HG02852 (cell line): Measurements from ENCODE around the gene REM2.
"Not testable (repeated sequence)": the region's sequence is repeated elsewhere in the genome, so short reads cannot be mapped to it uniquely, and the experiment has no call there.

Experiments
- ATAC-seq: cut with Tn5 transposase; IDR thresholded peaks from one replicate; pipeline ENCODE4 v1.9.1; 2021; ENCODE audit warnings: mild to moderate bottlenecking, moderate library complexity; ENCODE audit not compliant: unreplicated experiment

Gene REM2

GRCh38 chr14:22847661-22848341 is 35.2 kb upstream of the REM2 start:
- ATAC-seq, result no peak

- ATAC-seq, result no peak
Measured at GRCh38 chr14:22848351-22849164, 34.5 kb upstream of the REM2 start.

DNA sequence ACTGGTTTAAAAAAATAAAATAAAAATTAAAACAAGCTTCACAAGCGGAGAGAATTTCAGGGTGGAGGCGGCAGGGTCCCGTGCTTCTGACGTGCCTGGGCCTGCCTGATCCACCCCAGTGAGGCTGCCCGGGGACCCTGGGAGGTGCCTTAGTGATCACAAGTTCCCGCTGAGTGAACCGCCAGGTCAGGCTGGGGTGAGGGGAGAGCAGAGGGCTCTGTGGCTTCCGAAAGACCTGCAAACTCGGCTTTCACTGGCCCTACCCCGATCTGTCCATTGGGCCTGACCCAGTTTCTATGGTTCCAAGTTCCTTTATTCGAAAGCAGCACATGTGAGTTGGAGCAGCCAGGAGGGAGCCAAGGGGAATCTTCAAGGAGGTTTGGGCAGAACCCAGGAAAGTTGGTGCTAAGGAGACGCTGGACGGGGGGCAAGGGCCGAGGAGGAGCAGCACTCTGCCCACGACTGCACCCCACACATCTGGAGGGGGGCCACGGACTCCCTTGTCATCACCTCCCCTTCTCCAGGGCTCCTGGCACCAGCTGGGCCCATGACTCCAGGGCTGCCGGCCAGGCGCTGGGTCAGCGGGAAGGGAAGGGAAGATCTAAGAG is 33.7 kb upstream of the REM2 start:
- ATAC-seq, result no peak

GRCh38 chr14:22850944-22851764 is 31.9 kb upstream of the REM2 start:
- no peak for ATAC-seq

- not testable (repeated sequence) for ATAC-seq
Measured at GRCh38 chr14:22852178-22852577, 30.8 kb upstream of the REM2 start.

- no peak for ATAC-seq
Measured at GRCh38 chr14:22852599-22852939, 30.5 kb upstream of the REM2 start.

DNA sequence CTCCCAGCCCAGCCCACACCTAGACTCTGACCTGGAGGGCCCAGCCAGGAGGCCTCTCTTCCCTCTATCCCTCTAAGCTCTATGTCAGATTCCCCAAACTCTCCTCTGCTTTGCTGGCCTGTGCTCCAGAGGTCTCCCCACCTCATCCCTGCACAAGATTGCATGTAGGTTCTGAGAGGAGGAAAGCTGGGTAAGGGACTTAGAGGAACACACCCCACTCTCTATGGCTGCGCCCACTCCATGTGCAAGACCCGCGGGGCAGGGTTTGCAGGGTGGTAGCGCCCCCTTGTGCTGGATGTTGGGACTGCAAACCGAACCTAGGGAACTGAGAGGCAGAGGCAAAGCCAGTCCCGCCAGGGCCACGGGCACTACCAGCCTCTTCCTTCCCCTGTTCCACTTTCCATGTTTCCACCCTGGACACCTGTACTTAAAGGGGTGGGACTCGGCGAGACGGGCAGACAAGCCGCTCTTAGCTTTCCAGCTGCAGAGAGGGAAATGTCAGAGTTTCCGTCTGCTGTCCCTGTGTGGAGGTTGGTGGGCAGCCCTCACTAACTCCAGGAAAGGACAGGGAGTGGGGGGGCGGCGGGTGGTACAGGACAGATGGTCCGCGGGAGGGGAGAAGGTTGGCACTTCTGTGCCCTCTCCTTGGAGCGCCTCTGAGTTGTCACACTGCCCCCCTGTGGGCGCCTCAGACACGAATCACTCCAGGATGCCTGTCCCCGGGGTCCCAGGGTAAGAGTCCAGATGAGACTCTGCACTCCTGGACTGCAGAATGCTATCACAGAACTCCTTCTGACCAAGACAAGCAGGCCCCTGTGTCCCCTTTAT is 29.9 kb upstream of the REM2 start:
- peak; percentile 77 for ATAC-seq

DNA sequence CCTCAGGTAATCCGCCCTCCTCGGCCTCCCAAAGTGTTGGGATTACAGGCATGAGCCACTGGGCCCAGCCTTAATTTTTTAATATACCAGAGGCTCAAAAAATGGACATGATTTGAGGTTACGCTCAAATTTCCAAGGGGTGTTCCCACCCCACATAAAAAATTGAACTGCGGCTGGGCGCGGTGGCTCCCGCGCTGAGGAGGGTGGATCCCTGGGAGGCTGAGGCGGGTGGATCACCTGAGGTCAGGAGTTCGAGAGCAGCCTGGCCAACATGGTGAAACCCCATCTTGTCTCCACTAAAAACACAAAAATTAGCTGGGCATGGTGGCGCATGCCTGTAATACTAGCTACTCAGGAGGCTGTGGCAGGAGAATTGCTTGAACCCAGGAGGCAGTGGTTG is 28.7 kb upstream of the REM2 start:
- not testable (repeated sequence) for ATAC-seq

DNA sequence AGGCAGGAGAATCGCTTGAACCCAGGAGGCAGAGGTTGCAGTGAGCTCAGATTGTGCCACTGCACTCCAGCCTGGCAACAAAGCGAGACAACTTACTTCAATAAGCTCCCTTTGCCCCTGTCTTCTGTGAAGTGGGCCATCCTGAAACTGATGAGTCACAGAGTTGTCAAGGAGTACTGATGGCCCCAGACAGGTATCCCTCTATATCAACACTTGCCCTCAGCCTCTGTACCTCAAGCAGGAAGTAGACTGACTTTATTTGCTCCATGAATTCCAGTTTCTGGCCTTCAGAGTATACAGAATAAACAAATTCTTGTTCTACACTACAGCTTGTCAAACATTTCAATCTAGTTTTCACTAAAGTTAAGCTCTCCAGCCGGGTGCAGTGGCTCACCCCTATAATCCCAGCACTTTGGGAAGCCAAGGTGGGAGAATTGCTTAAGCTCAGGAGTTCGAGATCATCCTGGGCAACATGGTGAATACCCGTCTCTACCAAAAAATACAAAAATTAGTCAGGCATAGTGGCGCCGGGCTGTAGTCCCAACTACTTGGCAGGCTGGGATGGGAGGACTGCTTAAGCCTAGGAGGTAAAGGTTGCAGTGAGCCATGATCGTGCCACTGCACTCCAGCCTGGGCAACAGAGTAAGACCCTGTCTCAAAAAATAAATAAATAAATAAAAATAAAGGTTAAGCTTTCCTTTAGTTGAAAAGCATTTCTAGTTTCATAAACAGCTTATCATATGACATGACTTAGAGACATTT is 27.9 kb upstream of the REM2 start:
- ATAC-seq, result no peak

DNA sequence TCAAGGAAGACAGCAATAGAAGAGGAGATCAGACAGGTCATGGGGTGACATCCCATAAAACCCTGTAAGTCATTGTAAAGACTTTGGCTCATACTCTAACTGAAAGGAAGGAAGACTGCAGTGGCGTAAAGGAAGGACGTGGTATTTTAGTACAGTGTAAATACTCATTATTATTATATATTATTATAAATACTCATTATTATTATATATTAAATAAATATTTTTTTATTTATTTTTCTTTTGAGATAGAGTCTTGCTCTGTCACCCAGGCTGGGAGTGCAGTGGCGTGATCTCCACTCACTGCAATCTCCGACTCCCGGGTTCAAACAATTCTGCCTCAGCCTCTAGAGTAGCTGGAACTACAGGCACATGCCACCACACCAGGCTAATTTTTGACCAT is 26.6 kb upstream of the REM2 start:
- no peak for ATAC-seq

DNA sequence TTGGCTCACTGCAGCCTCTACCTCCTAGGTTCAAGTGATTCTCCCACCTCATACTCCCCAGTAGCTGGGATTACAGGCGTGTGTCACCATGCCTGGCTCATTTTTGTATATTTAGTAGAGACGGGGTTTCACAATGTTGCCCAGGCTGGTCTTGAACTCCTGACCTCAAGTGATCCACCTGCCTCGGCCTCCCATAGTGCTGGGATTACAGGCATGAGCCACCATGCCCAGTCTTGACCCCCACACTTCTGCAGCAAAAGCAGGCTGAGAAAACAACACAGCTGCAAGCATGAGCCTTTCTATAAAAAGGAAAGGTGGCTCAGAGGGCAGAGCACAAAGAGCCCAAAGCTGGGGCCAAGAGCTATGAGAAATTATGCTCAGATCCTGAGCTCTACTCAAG is 22.6 kb upstream of the REM2 start:
- ATAC-seq, result not testable (repeated sequence)

DNA sequence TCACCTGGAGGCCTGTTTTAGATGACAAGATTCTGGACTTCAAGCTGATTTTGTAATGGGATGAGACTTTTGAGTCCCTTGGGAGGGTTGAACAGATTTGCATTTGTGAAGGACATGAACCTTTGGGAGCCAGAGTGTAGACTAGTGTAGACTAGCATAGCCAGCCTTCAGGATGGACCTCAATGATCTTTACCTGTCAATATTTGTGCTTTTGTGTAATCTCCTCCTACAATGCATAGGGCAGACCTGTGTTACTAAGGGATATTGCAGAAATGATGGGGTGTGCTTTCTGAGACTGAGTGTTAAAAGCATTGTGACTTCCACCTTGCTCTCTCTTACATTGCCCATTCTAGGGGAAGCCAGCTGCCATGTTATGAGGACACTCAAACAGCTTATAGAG is 21.4 kb upstream of the REM2 start:
- no peak for ATAC-seq

- no peak for ATAC-seq
Measured at GRCh38 chr14:22864979-22865378, 18.0 kb upstream of the REM2 start.

- ATAC-seq, result no peak
Measured at GRCh38 chr14:22865424-22866405, 17.3 kb upstream of the REM2 start.

DNA sequence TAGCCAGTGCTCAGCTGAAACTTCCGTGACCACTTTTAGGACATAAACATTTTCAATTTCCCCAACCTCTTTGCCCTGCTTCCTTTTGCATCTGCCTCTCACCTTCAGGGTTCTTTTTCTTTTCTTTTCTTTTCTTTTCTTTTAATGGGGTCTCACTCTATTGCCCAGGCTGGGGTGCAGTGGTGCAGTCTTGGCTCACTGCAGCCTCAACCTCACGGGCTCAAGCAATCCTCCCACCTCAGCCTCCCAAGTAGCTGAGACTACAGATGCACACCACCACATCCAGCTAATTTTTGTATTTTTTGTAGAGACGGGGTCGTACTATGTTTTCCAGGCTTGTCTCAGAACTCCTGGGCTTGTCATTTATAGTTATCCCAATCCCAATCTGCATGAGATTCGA is 16.1 kb upstream of the REM2 start:
- ATAC-seq, result no peak

DNA sequence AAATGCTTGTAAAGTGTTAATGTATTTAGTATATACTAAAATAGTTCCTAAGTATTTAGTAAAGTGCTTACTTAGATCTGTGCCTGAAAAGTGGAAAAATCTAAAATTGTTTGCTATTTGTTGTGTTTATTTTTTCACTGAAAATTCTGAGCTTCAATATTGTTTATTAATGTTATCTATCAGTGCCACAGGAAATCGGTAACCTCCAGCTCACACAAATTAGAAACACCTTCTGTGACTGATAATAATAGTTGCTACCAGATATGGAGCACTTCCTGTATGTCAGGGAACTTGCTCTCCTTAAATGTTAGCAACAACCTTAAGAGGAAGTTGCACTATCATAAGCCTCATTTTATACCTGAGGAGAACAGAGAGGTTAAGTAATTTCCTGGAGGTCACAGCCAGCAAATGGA is 12.2 kb upstream of the REM2 start:
- ATAC-seq, result peak; percentile 39

DNA sequence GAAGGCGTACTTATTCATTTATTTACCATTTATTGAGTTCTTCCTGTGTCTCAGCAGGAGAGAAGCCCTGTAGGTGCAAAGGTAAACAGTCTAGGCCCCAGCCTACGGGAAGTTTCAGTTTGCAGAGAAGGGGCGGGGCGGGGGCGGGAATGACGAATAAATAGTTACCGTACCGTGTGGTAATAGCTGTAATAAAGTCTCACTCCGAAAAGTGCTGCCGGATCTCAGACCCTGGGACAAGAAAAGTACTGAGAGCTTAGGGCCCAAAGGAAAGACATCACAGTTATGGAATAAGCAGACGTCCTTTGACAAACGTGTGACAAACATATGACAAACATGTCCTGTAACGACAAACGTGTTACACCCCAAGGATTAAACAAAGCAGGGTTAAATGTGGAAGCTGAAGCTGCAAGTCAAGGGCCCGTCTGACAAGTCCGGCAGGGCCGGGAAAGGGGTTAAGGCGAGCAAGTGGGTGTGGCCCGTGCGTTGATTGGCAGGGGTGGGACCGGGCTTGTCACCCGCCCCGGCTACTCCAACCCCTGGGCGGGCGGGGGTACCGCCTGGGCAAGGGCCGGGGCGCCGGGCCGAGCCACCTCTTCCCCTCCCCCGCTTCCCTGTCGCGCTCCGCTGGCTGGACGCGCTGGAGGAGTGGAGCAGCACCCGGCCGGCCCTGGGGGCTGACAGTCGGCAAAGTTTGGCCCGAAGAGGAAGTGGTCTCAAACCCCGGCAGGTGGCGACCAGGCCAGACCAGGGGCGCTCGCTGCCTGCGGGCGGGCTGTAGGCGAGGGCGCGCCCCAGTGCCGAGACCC is 11.6 kb upstream of the REM2 start, which contains the start of gene LRP10:
Gene LRP10, plus strand, starts transcription at position 517 of the 809 bp plus-strand sequence. CDS start 564 bp downstream, outside the sequence.
- ATAC-seq, result peak; percentile 77
